H9 (cell line): Measurements from ENCODE around the gene CYP8B1. TPM values are rescaled to one million over a fixed set of nuclear protein-coding genes. Genes with fewer than 3 reads are reported as not detected.

Experiments used
- DNase-seq: peaks from one replicate; pipeline ENCODE4 v3.0.0-alpha.2; 2017
- H2AFZ ChIP-seq: one replicate; pipeline ENCODE4 v1.6.1; 2013; ENCODE audit warnings: mild to moderate bottlenecking, low read length, control low read depth, moderate library complexity
- H2AK5ac ChIP-seq: 2 replicates; pipeline ENCODE4 v1.6.1; 2013; ENCODE audit warnings: low read length, control low read depth, mixed read lengths; ENCODE audit not compliant: insufficient read length
- H2BK120ac ChIP-seq: one replicate; pipeline ENCODE4 v1.6.1; 2013; ENCODE audit warnings: low read depth, mild to moderate bottlenecking, low read length, control low read depth, inconsistent platforms; ENCODE audit not compliant: poor library complexity, severe bottlenecking
- H2BK12ac ChIP-seq: 2 replicates; pipeline ENCODE4 v1.6.1; 2013; ENCODE audit warnings: low read length, control low read depth, mixed read lengths, low read depth; ENCODE audit not compliant: insufficient read length
- H2BK15ac ChIP-seq: 2 replicates; pipeline ENCODE4 v1.6.1; 2013; ENCODE audit warnings: low read depth, low read length, control low read depth
- H2BK20ac ChIP-seq: one replicate; pipeline ENCODE4 v1.6.1; 2013; ENCODE audit warnings: low read depth, mild to moderate bottlenecking, low read length, control low read depth, inconsistent platforms; ENCODE audit not compliant: poor library complexity, severe bottlenecking
- H2BK5ac ChIP-seq: 2 replicates; pipeline ENCODE4 v1.6.1; 2013; ENCODE audit warnings: low read length, control low read depth, mixed read lengths; ENCODE audit not compliant: insufficient read length
- H3K14ac ChIP-seq: 2 replicates; pipeline ENCODE4 v1.6.1; 2013; ENCODE audit warnings: low read length, control low read depth; ENCODE audit not compliant: insufficient read depth
- H3K18ac ChIP-seq: 2 replicates; pipeline ENCODE4 v1.6.1; 2013; ENCODE audit warnings: low read depth, mild to moderate bottlenecking, mixed read lengths, low read length, control low read depth; ENCODE audit not compliant: insufficient read length
- H3K23ac ChIP-seq: 2 replicates; pipeline ENCODE4 v1.6.1; 2013; ENCODE audit warnings: low read length, control low read depth, mixed read lengths, low read depth; ENCODE audit not compliant: insufficient read length
- H3K23me2 ChIP-seq: 2 replicates; pipeline ENCODE4 v1.6.1; 2013; ENCODE audit warnings: low read depth, mild to moderate bottlenecking, mixed read lengths, low read length, control low read depth; ENCODE audit not compliant: insufficient read length, poor library complexity, severe bottlenecking
- H3K27ac ChIP-seq: 2 replicates; pipeline ENCODE4 v1.5.1; 2013; ENCODE audit warnings: low read length, control low read depth, mixed read lengths, low read depth; ENCODE audit not compliant: insufficient read length
- H3K27me3 ChIP-seq: 2 replicates; pipeline ENCODE4 v1.6.1; 2013; ENCODE audit warnings: low read length, control low read depth, inconsistent platforms; ENCODE audit not compliant: insufficient read depth
- H3K4ac ChIP-seq: 2 replicates; pipeline ENCODE4 v1.6.1; 2013; ENCODE audit warnings: low read depth, mild to moderate bottlenecking, control low read depth, inconsistent platforms, low read length, moderate library complexity
- H3K4me1 ChIP-seq: 2 replicates; pipeline ENCODE4 v1.6.1; 2013; ENCODE audit warnings: low read length, control low read depth, inconsistent platforms; ENCODE audit not compliant: insufficient read depth
- H3K4me2 ChIP-seq: 2 replicates; pipeline ENCODE4 v1.6.1; 2013; ENCODE audit warnings: low read length, control low read depth, mixed read lengths; ENCODE audit not compliant: insufficient read length, insufficient read depth
- H3K56ac ChIP-seq: 2 replicates; pipeline ENCODE4 v1.6.1; 2013; ENCODE audit warnings: low read depth, mild to moderate bottlenecking, mixed read lengths, low read length, control low read depth; ENCODE audit not compliant: insufficient read length
- H3K79me1 ChIP-seq: 2 replicates; pipeline ENCODE4 v1.6.1; 2013; ENCODE audit warnings: low read depth, mild to moderate bottlenecking, moderate library complexity, low read length, control low read depth, inconsistent platforms; ENCODE audit not compliant: insufficient read depth, poor library complexity, severe bottlenecking
- H3K79me2 ChIP-seq: 2 replicates; pipeline ENCODE4 v1.6.1; 2013; ENCODE audit warnings: low read length, control low read depth, inconsistent platforms; ENCODE audit not compliant: insufficient read depth
- H3K9ac ChIP-seq: 2 replicates; pipeline ENCODE4 v1.6.1; 2013; ENCODE audit warnings: low read length, control low read depth, mixed read lengths; ENCODE audit not compliant: insufficient read length; ENCODE audit errors: extremely low read depth
- H3K9me3 ChIP-seq: one replicate; pipeline ENCODE4 v1.6.1; 2013; ENCODE audit warnings: low read depth, low read length, inconsistent platforms; ENCODE audit not compliant: control insufficient read depth
- H3T11ph ChIP-seq: one replicate; pipeline ENCODE4 v1.6.1; 2013; ENCODE audit warnings: mild to moderate bottlenecking, low read length, control low read depth, inconsistent platforms
- H4K20me1 ChIP-seq: one replicate; pipeline ENCODE4 v1.6.1; 2013; ENCODE audit not compliant: control insufficient read depth, insufficient read length, insufficient read depth
- H4K5ac ChIP-seq: 2 replicates; pipeline ENCODE4 v1.6.1; 2013; ENCODE audit warnings: low read depth, mild to moderate bottlenecking, mixed read lengths, low read length, control low read depth; ENCODE audit not compliant: insufficient read length
- H4K8ac ChIP-seq: replicated peaks from 2 replicates; pipeline ENCODE4 v1.6.1; 2013; ENCODE audit warnings: low read length, control low read depth, mixed read lengths, low read depth; ENCODE audit not compliant: insufficient read length
- H4K91ac ChIP-seq: 2 replicates; pipeline ENCODE4 v1.6.1; 2013; ENCODE audit warnings: low read depth, mild to moderate bottlenecking, moderate library complexity, mixed read lengths, low read length, control low read depth; ENCODE audit not compliant: insufficient read length
- H3K27ac Mint-ChIP-seq, 3 experiments: 2 replicates in 2 of 3; 3 replicates in 1 of 3; pipeline ENCODE4 v1.8.0; 2020 to 2021; ENCODE audit warnings: mixed read lengths in 3 of 3, mild to moderate bottlenecking in 1 of 3, moderate library complexity in 1 of 3
- H3K27me3 Mint-ChIP-seq: 2 replicates; pipeline ENCODE4 v1.8.0; 2021; ENCODE audit warnings: low read depth, mild to moderate bottlenecking, moderate library complexity, mixed read lengths
- H3K36me3 Mint-ChIP-seq, 3 experiments: 2 replicates in 2 of 3; 3 replicates in 1 of 3; pipeline ENCODE4 v1.8.0; 2020 to 2021; ENCODE audit warnings: low read depth in 3 of 3, mixed read lengths in 3 of 3; ENCODE audit not compliant: insufficient read depth in 1 of 3
- H3K4me1 Mint-ChIP-seq, 2 experiments: 2 replicates each; pipeline ENCODE4 v1.8.0; 2020; ENCODE audit warnings: mixed read lengths in 2 of 2
- H3K4me3 Mint-ChIP-seq, 2 experiments: 2 replicates in 1 of 2; 3 replicates in 1 of 2; pipeline ENCODE4 v1.8.0; 2020 to 2021; ENCODE audit warnings: mild to moderate bottlenecking in 2 of 2, mixed read lengths in 2 of 2, moderate library complexity in 1 of 2
- H3K9me3 Mint-ChIP-seq, 2 experiments: 2 replicates in 1 of 2; 3 replicates in 1 of 2; pipeline ENCODE4 v1.8.0; 2020; ENCODE audit warnings: mild to moderate bottlenecking in 2 of 2, mixed read lengths in 2 of 2, moderate library complexity in 1 of 2
- CTCF ChIP-seq: fragments of 200-600 bp; sonication (generic); conservative IDR thresholded peaks from 3 replicates; pipeline ENCODE4 v1.8.0; 2021; ENCODE audit warnings: antibody characterized with exemption, mild to moderate bottlenecking
- WGBS: extraction: QIAGEN DNeasy Blood & Tissue Kit; methylation state at CpG from one replicate; pipeline ENCODE4 v1.1.7; 2013; ENCODE audit warnings: missing lambda C conversion rate, low lambda C conversion rate, mixed read lengths; ENCODE audit not compliant: insufficient read length; ENCODE audit errors: extremely low coverage; 5-methylcytosine and 5-hydroxymethylcytosine counted together
- total RNA-seq: library from RNA; stranded (reverse); gene quantifications from 2 replicates; pipeline ENCODE4 v1.2.1, GENCODE V29; 2021

The CYP8B1 gene
- total RNA-seq, 1 experiment from 2014 or later: not detected

- H3K9me3 ChIP-seq: no peaks in the 10 kb centered on the region
- H2BK5ac ChIP-seq: no peak overlapping the region
- H2BK12ac ChIP-seq: no peak overlapping the region
- no peak overlapping the region for H2BK120ac ChIP-seq
- H3K27me3 ChIP-seq: no peaks in the 10 kb centered on the region
- H3K4me2 ChIP-seq: no peak overlapping the region
- peaks cover 3 to 4% of the 10 kb centered on the region in 2 experiments; a peak in 3 of 4 replicates for H3K4me1 Mint-ChIP-seq
- H3K9me3 Mint-ChIP-seq: peaks cover 6 to 9% of the 10 kb centered on the region in 2 experiments; a peak in 3 of 5 replicates
- H2AFZ ChIP-seq: no peak overlapping the region
- H3K27ac Mint-ChIP-seq: no peak overlapping the region
- no peak overlapping the region for H3K27ac ChIP-seq
- H2BK20ac ChIP-seq: no peak overlapping the region
- no peak overlapping the region for H3K4ac ChIP-seq
- H3K9ac ChIP-seq: no peak overlapping the region
- no peak overlapping the region for H4K91ac ChIP-seq
- H3K14ac ChIP-seq: no peak overlapping the region
- no peak overlapping the region for H3K4me3 Mint-ChIP-seq
- peak; percentile 6 for DNase-seq
- no peaks in the 10 kb centered on the region for H3K23me2 ChIP-seq
- no peak overlapping the region for H3K18ac ChIP-seq
- no peak overlapping the region for H3K23ac ChIP-seq
- no peaks in the 10 kb centered on the region; a peak in 1 of 7 replicates for H3K36me3 Mint-ChIP-seq
- H3K56ac ChIP-seq: no peak overlapping the region
- no peaks in the 10 kb centered on the region for H3K4me1 ChIP-seq
- no peaks in the 10 kb centered on the region for H3K79me1 ChIP-seq
- no peak overlapping the region for H2AK5ac ChIP-seq
- no peak overlapping the region for H3T11ph ChIP-seq
- peaks cover 6% of the 10 kb centered on the region for H3K27me3 Mint-ChIP-seq
- WGBS: no CpG with 5 or more reads among the region's 4 CpGs
- no peak overlapping the region for H4K5ac ChIP-seq
- TF ChIP-seq CTCF: no peak
- H4K8ac ChIP-seq: no peak overlapping the region
- no peaks in the 10 kb centered on the region for H3K79me2 ChIP-seq
- H2BK15ac ChIP-seq: no peak overlapping the region
- no peaks in the 10 kb centered on the region for H4K20me1 ChIP-seq
These were observed 19.9 kb downstream of the CYP8B1 start for GRCh38 chr3:42855547-42856380.
